Heart left ventricle (tissue), 16 donors: Measurements from ENCODE around the gene OSCP1. TPM values are rescaled to one million over a fixed set of nuclear protein-coding genes. Genes with fewer than 3 reads are reported as not detected.

Source experiments
- ATAC-seq, 4 donors: fragments of 200-7000 bp; cut with Tn5 transposase; one replicate each; pipeline ENCODE4 v1.9.1; 2020 to 2022; ENCODE audit warnings: moderate library complexity in 4 of 4, mild to moderate bottlenecking in 3 of 4, moderate number of reproducible peaks in 1 of 4
- DNase-seq, 5 donors: peaks; one replicate each; pipeline ENCODE4 v3.0.0-alpha.2; 2020
- H3K27ac ChIP-seq, 12 donors: fragments of 200-600 bp; sonication (generic) in 4 of 12; one replicate each; pipeline versions ENCODE4 v1.5.0 to v1.8.0; 2016 to 2022; ENCODE audit warnings: mild to moderate bottlenecking in 2 of 12
- H3K27me3 ChIP-seq, 9 donors: fragments of 200-600 bp; sonication (generic) in 2 of 9; one replicate each; pipeline versions ENCODE4 v1.5.1 to v1.8.0; 2016 to 2022; ENCODE audit warnings: mild to moderate bottlenecking in 3 of 9
- H3K36me3 ChIP-seq, 9 donors: fragments of 200-600 bp; sonication (generic) in 2 of 9; one replicate each; pipeline versions ENCODE4 v1.5.0 to v1.8.0; 2018 to 2022; ENCODE audit warnings: mild to moderate bottlenecking in 2 of 9
- H3K4me1 ChIP-seq, 12 donors: fragments of 200-600 bp; sonication (generic) in 4 of 12; one replicate each; pipeline versions ENCODE4 v1.5.0 to v1.8.0; 2016 to 2022; ENCODE audit warnings: mild to moderate bottlenecking in 3 of 12
- H3K4me3 ChIP-seq, 12 donors: fragments of 200-600 bp; sonication (generic) in 4 of 12; one replicate each; pipeline versions ENCODE4 v1.5.0 to v1.8.0; 2017 to 2022; ENCODE audit warnings: mild to moderate bottlenecking in 9 of 12, moderate library complexity in 4 of 12
- H3K9me3 ChIP-seq, 12 donors: fragments of 200-600 bp; sonication (generic) in 4 of 12; one replicate each; pipeline versions ENCODE4 v1.5.0 to v1.8.0; 2016 to 2022; ENCODE audit warnings: mild to moderate bottlenecking in 1 of 12
- POLR2A ChIP-seq, 2 donors: fragments of 450-650 bp; IDR thresholded peaks; one replicate each; pipeline ENCODE4 v1.6.1; 2017; ENCODE audit warnings: antibody characterized with exemption in 2 of 2, mild to moderate bottlenecking in 2 of 2, moderate library complexity in 2 of 2
- WGBS, 4 donors: extraction: QIAGEN DNeasy Blood & Tissue Kit in 2 of 4; methylation state at CpG; one replicate each; pipeline versions ENCODE4 v1.1.5 to v1.1.7; 2013 to 2018; 5-methylcytosine and 5-hydroxymethylcytosine counted together
- intact Hi-C, 10 donors: fragments of 100-400 bp; cut with DNase I; formaldehyde crosslinking; loops; one replicate each; pipeline versions ENCODE4 v1.11.1 to v1.14.2; 2022
- polyA plus RNA-seq, 2 donors: library from polyadenylated mRNA; stranded (reverse); fragments of 200-250 nt; gene quantifications; one replicate each; pipeline ENCODE4 v1.2.3, GENCODE V29; 2013
- total RNA-seq, 9 donors: library from RNA; depleted of rRNA in 2 of 9; stranded (reverse); fragments of >200 nt in 2 of 9; fragmentation: NEBNext Ultra II Directional in 3 of 9; extraction: Animal tissue kit (Norgen Biotek cat#: 25700) in 3 of 9; gene quantifications; one replicate each; pipeline versions ENCODE4 v1.1.0 to v1.2.4, GENCODE V29; 2016 to 2023
- TF ChIP-seq, protein P1 (sequence below), 12 donors: fragments of 200-600 bp; sonication (generic) in 4 of 12; IDR thresholded peaks; one replicate each; pipeline versions ENCODE4 v1.5.0 to v1.8.0; 2018 to 2022; ENCODE audit warnings: antibody characterized with exemption in 12 of 12, mild to moderate bottlenecking in 5 of 12
- donor health status: ischemic (EF 13 %, LVEDD 7.1; RV severe dilation, severe dysfunction).
- donor health status: healthy with polysubstance abuse.
- donor health status: DM: no; HTN: yes; CAD: no.
- donor health status: DM: no; HTN: no; CAD: no.
- donor health status: ischemic (EF 25% LVEDD 6.9; RV normal size, moderate dysfunction).
- donor health status: ischemic (EF 25% LVEDD 5.7; RV mildly dilated, moderate dysfunction).
- donor health status: healthy.
- donor health status: DM: yes; HTN: yes; CAD: no.
- donor health status: ischemic (EF 35%, LVEDD 5.7; RV mildly dilated, moderate dysfunction).
- donor health status: nonischemic (EF 11% LVEDD 7.7; RV severe dilation, severe dysfunction).
- donor health status: DM: yes; HTN: yes; CAD: no.
- donor health status: PGD.
- donor health status: ischemic (EF 29% LVEDD 5.4; RV normal size, mild dysfunction).
- donor health status: nonischemic (EF 23%, LVEDD 6.1; RV moderate dilation, normal function).

The OSCP1 gene
- total and polyA plus RNA-seq, 11 donors = 3.8 to 11.5 (median 6.0) TPM

- Histone ChIP-seq H3K4me3 (no peak overlapping the region), H3K4me1 (peaks cover 0 to 50% (median 25%) of the 10 kb centered on the region in 12 donors), H3K9me3 (no peaks in the 10 kb centered on the region), H3K36me3 (peaks cover 0 to 47% (median 40%) of the 10 kb centered on the region in 9 donors), H3K27me3 (no peaks in the 10 kb centered on the region), H3K27ac (peak overlapping the region in 3 of 12 donors; percentile 32 to 98 (median 98))
- ATAC-seq (no peak), DNase-seq (no peak)
- WGBS, 4 donors = 86 to 95% (median 92%) methylated on average over 2 of the region's 2 CpGs
- TF ChIP-seq POLR2A (IDR thresholded peaks at IDR 0.05) = no peak
- TF ChIP-seq, protein P1, sequence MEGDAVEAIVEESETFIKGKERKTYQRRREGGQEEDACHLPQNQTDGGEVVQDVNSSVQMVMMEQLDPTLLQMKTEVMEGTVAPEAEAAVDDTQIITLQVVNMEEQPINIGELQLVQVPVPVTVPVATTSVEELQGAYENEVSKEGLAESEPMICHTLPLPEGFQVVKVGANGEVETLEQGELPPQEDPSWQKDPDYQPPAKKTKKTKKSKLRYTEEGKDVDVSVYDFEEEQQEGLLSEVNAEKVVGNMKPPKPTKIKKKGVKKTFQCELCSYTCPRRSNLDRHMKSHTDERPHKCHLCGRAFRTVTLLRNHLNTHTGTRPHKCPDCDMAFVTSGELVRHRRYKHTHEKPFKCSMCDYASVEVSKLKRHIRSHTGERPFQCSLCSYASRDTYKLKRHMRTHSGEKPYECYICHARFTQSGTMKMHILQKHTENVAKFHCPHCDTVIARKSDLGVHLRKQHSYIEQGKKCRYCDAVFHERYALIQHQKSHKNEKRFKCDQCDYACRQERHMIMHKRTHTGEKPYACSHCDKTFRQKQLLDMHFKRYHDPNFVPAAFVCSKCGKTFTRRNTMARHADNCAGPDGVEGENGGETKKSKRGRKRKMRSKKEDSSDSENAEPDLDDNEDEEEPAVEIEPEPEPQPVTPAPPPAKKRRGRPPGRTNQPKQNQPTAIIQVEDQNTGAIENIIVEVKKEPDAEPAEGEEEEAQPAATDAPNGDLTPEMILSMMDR (IDR thresholded peaks at IDR 0.05) = no peak
- intact Hi-C loops = no loop called here
Measured at GRCh38 chr1:36390411-36390810, 59.8 kb downstream of the OSCP1 start.

DNA sequence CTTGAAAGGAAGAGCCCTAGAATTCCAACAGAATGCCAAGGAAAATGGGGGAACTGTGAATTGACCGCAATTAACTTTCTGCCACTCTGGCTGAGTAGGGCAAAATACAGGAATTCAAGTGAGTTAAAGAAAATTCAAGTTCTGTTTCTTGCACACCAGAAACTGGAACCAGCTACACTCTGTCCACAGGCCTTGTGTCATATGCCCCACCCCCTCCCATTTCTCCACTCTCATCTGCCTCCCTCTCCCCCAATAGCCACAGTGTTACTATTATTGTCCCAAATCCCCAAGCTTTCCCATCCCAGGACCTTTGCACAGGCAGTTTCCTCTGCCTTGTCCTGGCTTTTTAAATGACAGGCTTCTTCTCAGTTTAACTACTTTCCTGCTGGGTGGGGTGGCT lies 60.3 kb downstream of the OSCP1 start:
- peaks cover 0 to 45% (median 25%) of the 10 kb centered on the region in 12 donors for H3K4me1 ChIP-seq
- peak overlapping the region in 6 of 12 donors; percentile 32 to 98 (median 56) for H3K27ac ChIP-seq
- peaks cover 0 to 47% (median 40%) of the 10 kb centered on the region in 9 donors for H3K36me3 ChIP-seq
- intact Hi-C loops = loop anchor here in 1 of 10 donors (10.0 kb wide), 1 partner anchor 165 kb away; the partner anchor contains the start of gene THRAP3
- no peak overlapping the region for H3K4me3 ChIP-seq
- H3K9me3 ChIP-seq = no peaks in the 10 kb centered on the region
- DNase-seq = peak in 1 of 5 donors; percentile 9
- TF ChIP-seq, protein P1 (IDR thresholded peaks at IDR 0.05) = no peak
- no peak for TF ChIP-seq POLR2A (IDR thresholded peaks at IDR 0.05)
- H3K27me3 ChIP-seq = no peaks in the 10 kb centered on the region
- ATAC-seq = no peak
- WGBS, 4 donors = 88 to 98% (median 91%) methylated on average over 1 of the region's 1 CpG

DNA sequence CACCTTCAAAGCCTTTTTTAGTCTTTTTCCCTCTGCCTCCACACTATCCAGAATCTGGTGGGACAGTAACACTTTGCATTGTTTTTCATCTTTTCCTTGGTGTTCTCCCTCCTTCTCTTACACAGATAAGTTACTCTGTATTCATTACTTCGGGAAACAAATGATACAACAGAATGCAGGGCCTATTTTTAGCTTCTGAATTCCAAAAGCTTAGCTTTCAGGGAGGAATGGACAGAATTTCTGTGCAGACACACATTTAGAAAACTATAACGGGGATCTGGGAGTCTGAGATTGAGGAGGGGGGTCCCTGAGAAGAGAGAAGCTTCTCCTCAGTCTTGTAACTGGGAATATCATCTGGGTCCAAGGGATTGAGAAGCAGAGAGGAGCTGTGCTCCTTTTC lies 61.0 kb downstream of the OSCP1 start:
- Histone ChIP-seq H3K4me3 (no peak overlapping the region), H3K36me3 (peaks cover 0 to 47% (median 39%) of the 10 kb centered on the region in 9 donors), H3K4me1 (peaks cover under 1 to 49% (median 31%) of the 10 kb centered on the region in 12 donors), H3K9me3 (no peaks in the 10 kb centered on the region), H3K27me3 (no peaks in the 10 kb centered on the region), H3K27ac (peak overlapping the region in 8 of 12 donors; percentile 32 to 98 (median 82))
- WGBS, 4 donors = 43 to 53% (median 49%) methylated on average over 2 of the region's 2 CpGs
- peak in 1 of 5 donors; percentile 2 for DNase-seq
- TF ChIP-seq, protein P1 (IDR thresholded peaks at IDR 0.05) = no peak
- TF ChIP-seq POLR2A (IDR thresholded peaks at IDR 0.05) = no peak
- intact Hi-C loops = loop anchor here in 1 of 10 donors (10.0 kb wide), 1 partner anchor 164 kb away; the partner anchor contains the start of gene THRAP3
- no peak for ATAC-seq

DNA sequence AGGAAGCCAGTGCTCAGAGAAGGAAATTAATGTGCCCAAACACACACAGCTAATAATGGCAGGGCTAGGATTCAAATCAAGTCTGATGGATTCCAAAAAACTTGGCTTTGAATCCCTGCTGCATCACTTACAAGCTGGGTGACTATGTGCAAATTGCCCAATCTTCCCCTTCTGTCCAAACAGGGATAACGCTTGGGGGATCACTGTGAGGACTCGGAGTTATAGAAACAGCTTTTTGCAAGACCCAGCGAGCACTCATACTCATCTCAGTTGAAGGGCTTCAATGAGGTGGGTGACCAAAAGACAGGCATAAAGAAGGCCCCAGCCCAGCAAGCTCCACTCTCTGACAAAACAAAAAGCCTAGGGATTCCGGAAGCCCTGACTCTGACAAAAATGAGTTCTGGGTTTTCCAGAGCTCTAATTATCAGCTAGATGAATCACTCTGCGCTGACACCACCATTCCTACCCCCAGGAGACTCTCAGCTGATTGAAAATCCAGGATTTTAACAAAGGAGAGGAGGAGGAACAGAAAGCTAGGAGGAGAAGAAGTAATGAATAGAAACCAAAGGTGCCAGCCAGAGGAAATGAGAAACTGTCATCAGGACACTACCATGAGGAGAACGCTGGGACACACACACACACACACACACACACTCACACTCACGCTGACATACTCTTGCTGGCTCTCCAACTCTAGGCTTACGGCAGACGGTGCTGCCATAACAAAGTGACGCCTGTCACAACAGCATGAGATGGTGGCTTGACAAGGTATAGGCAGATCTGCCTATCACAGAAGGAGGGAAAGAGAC lies 62.9 kb downstream of the OSCP1 start:
- H3K9me3 ChIP-seq = no peaks in the 10 kb centered on the region
- H3K4me1 ChIP-seq = peaks cover 9 to 68% (median 50%) of the 10 kb centered on the region in 12 donors
- peak overlapping the region; percentile 84 to 99 (median 96) for H3K27ac ChIP-seq
- TF ChIP-seq POLR2A (IDR thresholded peaks at IDR 0.05) = no peak
- TF ChIP-seq, protein P1 (IDR thresholded peaks at IDR 0.05) = no peak
- DNase-seq (peak in 2 of 5 donors; percentile 31 to 51), ATAC-seq (peak in 1 of 4 donors; percentile 2)
- H3K4me3 ChIP-seq = peak overlapping the region in 10 of 12 donors; percentile 27 to 97 (median 88)
- no peaks in the 10 kb centered on the region for H3K27me3 ChIP-seq
- H3K36me3 ChIP-seq = peaks cover 0 to 30% (median 21%) of the 10 kb centered on the region in 9 donors
- intact Hi-C loops = loop anchor here in 1 of 10 donors (10.0 kb wide), 1 partner anchor 163 kb away; the partner anchor contains the start of gene THRAP3
- WGBS, 4 donors = 53 to 61% (median 56%) methylated on average over 10 of the region's 10 CpGs
